Pancreas (tissue), 10 donors: ENCODE results near the gene FNDC3B. TPM values are rescaled to one million over a fixed set of nuclear protein-coding genes. Genes with fewer than 3 reads are reported as not detected.
A peak's percentile ranks its signal among the peaks of the same experiment; 100 is the strongest.

Source experiments
- ATAC-seq, 4 donors: fragments of 200-7000 bp; cut with Tn5 transposase; one replicate each; pipeline versions ENCODE4 v1.8.0 to v1.9.1; 2020; ENCODE audit warnings: mild to moderate bottlenecking in 4 of 4, moderate library complexity in 4 of 4
- DNase-seq, 6 donors: peaks; one replicate each; pipeline ENCODE4 v3.0.0-alpha.2; 2020
- FAIRE-seq: peaks from 2 replicates; lab custom pipeline; 2012; peaks lifted over from hg19 to GRCh38; lab: Jason Lieb, UNC
- H3K27ac ChIP-seq, 4 donors: fragments of 200-600 bp; sonication (generic); 1 replicate in 3 of 4; 2 replicates in 1 of 4; pipeline versions ENCODE4 v1.5.0 to v1.8.0; 2020
- H3K27me3 ChIP-seq, 4 donors: fragments of 200-600 bp; one replicate each; pipeline ENCODE4 v1.8.0; 2021
- H3K36me3 ChIP-seq, 3 donors: fragments of 200-600 bp; sonication (generic) in 1 of 3; one replicate each; pipeline versions ENCODE4 v1.5.0 to v1.8.0; 2020 to 2021
- H3K4me1 ChIP-seq, 3 donors: fragments of 200-600 bp; one replicate each; pipeline ENCODE4 v1.8.0; 2021
- H3K4me3 ChIP-seq, 4 donors: fragments of 200-600 bp; sonication (generic) in 2 of 4; one replicate each; pipeline versions ENCODE4 v1.5.0 to v1.8.0; 2020 to 2021
- H3K9me3 ChIP-seq, 4 donors: fragments of 200-600 bp; one replicate each; pipeline ENCODE4 v1.8.0; 2021
- CTCF ChIP-seq, 4 donors: fragments of 200-600 bp; sonication (generic) in 3 of 4; IDR thresholded peaks; one replicate each; pipeline versions ENCODE4 v1.5.0 to v1.8.0; 2021; ENCODE audit warnings: antibody characterized with exemption in 4 of 4
- WGBS, 2 donors: extraction: QIAGEN DNeasy Blood & Tissue Kit; methylation state at CpG; one replicate each; pipeline ENCODE4 v1.1.7; 2013; 5-methylcytosine and 5-hydroxymethylcytosine counted together
- intact Hi-C, 3 donors: fragments of 100-400 bp; cut with DNase I; formaldehyde crosslinking; loops; one replicate each; pipeline versions ENCODE4 v1.11.1 to v1.14.2; 2022
- polyA plus RNA-seq, 2 donors: library from polyadenylated mRNA; stranded (reverse); fragments of 200-250 nt; gene quantifications; one replicate each; pipeline ENCODE4 v1.2.3, GENCODE V29; 2013
- total RNA-seq, 6 donors: library from RNA; stranded (reverse); fragmentation: NEBNext Ultra II Directional in 4 of 6; extraction: Animal tissue kit (Norgen Biotek cat#: 25700) in 4 of 6; gene quantifications; one replicate each; pipeline versions ENCODE4 v1.2.1 to v1.2.4, GENCODE V29; 2021 to 2023
- donor health status: healthy with polysubstance abuse.
- donor health status: DM: no; HTN: no; CAD: no; lungs with moderate emphysema.
- donor health status: DM: no; HTN: no; CAD: no.
- donor health status: control.
- donor health status: control.
- donor health status: Bipolar disorder and iron deficiency.
- donor health status: DM: yes; HTN: yes; CAD: no.
- donor health status: DM: no; HTN: no; CAD: no.
- donor health status: DM: no; HTN: no; CAD: no.
- donor health status: DM: yes; HTN: yes; CAD: no.

Gene FNDC3B
- total and polyA plus RNA-seq, 8 donors, result 9.3 to 126 (median 73.2) TPM

DNA sequence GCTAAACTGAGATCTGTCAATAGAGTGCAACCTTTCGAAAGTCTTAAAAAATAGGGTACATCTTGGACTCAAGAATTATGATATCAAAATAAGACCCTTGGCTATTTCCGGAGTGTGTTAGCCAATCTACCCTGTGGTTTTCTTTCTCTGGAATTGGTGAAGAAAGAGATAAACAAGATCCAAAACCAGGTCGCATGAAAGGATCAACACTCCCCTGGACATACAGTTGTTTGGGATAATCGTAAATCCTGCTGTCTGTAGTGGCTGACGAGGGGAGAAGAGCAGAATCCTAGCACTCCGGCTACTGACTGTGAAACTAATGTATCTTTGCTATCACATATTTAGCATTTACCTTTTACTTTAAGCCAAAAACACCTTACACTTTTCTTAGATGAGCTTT lies 30.9 kb downstream of the FNDC3B start:
- Histone ChIP-seq H3K36me3 (no peaks in the 10 kb centered on the region), H3K27me3 (no peaks in the 10 kb centered on the region), H3K9me3 (no peaks in the 10 kb centered on the region), H3K4me3 (no peak overlapping the region), H3K4me1 (peaks cover 62 to 97% (median 81%) of the 10 kb centered on the region in 3 donors), H3K27ac (peak overlapping the region in 2 of 4 donors; percentile 20 to 66)
- no peak for TF ChIP-seq CTCF (IDR thresholded peaks at IDR 0.05)
- FAIRE-seq, result no peak
- intact Hi-C loops, result no loop called here
- whole genome bisulfite sequencing, 2 donors, result 38 to 52% methylated on average over 6 of the region's 6 CpGs
- DNase-seq, result no peak
- no peak for ATAC-seq

DNA sequence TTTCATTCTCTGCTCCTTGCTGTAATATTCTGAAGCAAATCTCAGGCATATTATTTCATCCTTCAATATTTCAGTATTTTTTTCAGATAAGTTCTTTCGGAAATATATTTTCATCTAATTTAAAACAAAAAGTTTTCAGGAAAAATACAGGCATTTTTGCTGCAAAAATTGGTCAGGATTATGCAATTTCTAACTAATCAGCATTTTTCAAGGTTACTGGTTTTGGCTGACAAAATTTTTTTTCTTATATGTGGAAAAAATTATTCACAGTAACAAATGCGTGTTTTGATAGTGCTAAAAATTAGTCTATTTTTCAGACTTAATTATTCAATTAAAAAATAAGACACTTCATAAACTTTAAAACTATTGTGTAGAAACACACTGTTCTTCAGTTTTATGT lies 31.4 kb downstream of the FNDC3B start:
- intact Hi-C loops, result no loop called here
- no peak for ATAC-seq

DNA sequence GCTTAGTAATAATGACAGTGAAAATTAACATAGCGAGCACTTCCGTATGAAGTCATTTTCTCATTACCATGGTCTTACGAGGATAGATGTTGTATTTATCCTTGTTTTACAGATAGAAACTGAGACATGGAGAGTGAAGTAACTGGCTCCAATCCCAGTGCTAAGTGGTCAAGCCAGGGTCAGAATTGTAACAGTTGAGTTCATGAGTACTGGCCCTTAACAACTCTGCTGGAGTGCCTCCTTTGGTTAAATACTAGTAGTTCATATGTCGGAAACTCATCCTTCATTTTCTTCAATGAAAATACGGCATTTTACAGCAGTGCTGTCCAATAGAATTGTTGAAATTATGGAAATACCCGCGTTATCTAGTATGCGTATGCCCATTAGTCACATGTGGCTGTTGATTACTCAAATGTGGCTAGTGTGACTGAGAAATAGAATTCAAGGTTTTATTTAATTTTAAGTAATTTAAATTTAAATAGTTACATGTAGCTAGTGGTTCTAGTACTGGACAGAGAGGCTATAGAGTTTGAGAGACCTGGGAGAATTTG lies 32.5 kb downstream of the FNDC3B start:
- ATAC-seq, result peak in 2 of 4 donors; percentile 9 to 19
- Histone ChIP-seq H3K27ac (peak overlapping the region in 2 of 4 donors; percentile 25 to 66), H3K9me3 (no peaks in the 10 kb centered on the region), H3K4me1 (peaks cover 49 to 89% (median 73%) of the 10 kb centered on the region in 3 donors), H3K4me3 (no peak overlapping the region), H3K36me3 (no peaks in the 10 kb centered on the region), H3K27me3 (no peaks in the 10 kb centered on the region)
- WGBS, 2 donors, result 56 to 67% methylated on average over 8 of the region's 8 CpGs
- TF ChIP-seq CTCF (IDR thresholded peaks at IDR 0.05), result no peak
- DNase-seq, result no peak
- FAIRE-seq, result no peak
- intact Hi-C loops, result no loop called here

More for the DNA sequence above, 31.4 kb downstream of the FNDC3B start:
- H3K27me3 ChIP-seq, result no peaks in the 10 kb centered on the region
- H3K4me3 ChIP-seq, result no peak overlapping the region
- WGBS, 2 donors, result 42 to 51% methylated on average over 2 of the region's 2 CpGs
- H3K27ac ChIP-seq, result peak overlapping the region in 1 of 4 donors; percentile 66
- TF ChIP-seq CTCF (IDR thresholded peaks at IDR 0.05), result no peak
- no peak for FAIRE-seq
- DNase-seq, result no peak
- H3K4me1 ChIP-seq, result peaks cover 57 to 94% (median 75%) of the 10 kb centered on the region in 3 donors
- H3K9me3 ChIP-seq, result no peaks in the 10 kb centered on the region
- H3K36me3 ChIP-seq, result no peaks in the 10 kb centered on the region

GRCh38 chr3:172072543-172072942 lies 33.2 kb downstream of the FNDC3B start:
- FAIRE-seq, result no peak
- TF ChIP-seq CTCF (IDR thresholded peaks at IDR 0.05), result no peak
- WGBS, 2 donors, result 37 to 39% methylated on average over 4 of the region's 4 CpGs
- ATAC-seq, result no peak
- Histone ChIP-seq H3K4me3 (no peak overlapping the region), H3K27ac (peak overlapping the region in 2 of 4 donors; percentile 25 to 66), H3K4me1 (peaks cover 42 to 82% (median 71%) of the 10 kb centered on the region in 3 donors), H3K27me3 (no peaks in the 10 kb centered on the region), H3K9me3 (no peaks in the 10 kb centered on the region), H3K36me3 (no peaks in the 10 kb centered on the region)
- DNase-seq, result no peak
- intact Hi-C loops, result no loop called here

GRCh38 chr3:172073262-172073915 lies 34.0 kb downstream of the FNDC3B start:
- FAIRE-seq, result no peak
- peak; percentile 42 to 65 (median 53) for ATAC-seq
- 24 to 27% methylated on average over 5 of the region's 5 CpGs for WGBS, 2 donors
- no peak for TF ChIP-seq CTCF (IDR thresholded peaks at IDR 0.05)
- Histone ChIP-seq H3K36me3 (no peaks in the 10 kb centered on the region), H3K27ac (peak overlapping the region in 2 of 4 donors; percentile 27 to 66), H3K9me3 (no peaks in the 10 kb centered on the region), H3K4me1 (peaks cover 42 to 74% (median 68%) of the 10 kb centered on the region in 3 donors), H3K27me3 (no peaks in the 10 kb centered on the region), H3K4me3 (no peak overlapping the region)
- no peak for DNase-seq
- intact Hi-C loops, result no loop called here
